H1 (cell line): ENCODE results near the gene SNAP29. TPM values are rescaled to one million over a fixed set of nuclear protein-coding genes. Genes with fewer than 3 reads are reported as not detected.

Experiments
- BCL11A ChIP-seq, 2 experiments: IDR thresholded peaks; one replicate each; pipeline ENCODE4 v1.6.1; 2011; ENCODE audit warnings: low read depth in 2 of 2, low read length in 2 of 2, mild to moderate bottlenecking in 2 of 2
- CHD1 ChIP-seq: IDR thresholded peaks from 2 replicates; pipeline ENCODE4 v1.6.1; 2012; ENCODE audit warnings: low read depth, low read length, improper control_type of control experiment
- CHD2 ChIP-seq: IDR thresholded peaks from 2 replicates; pipeline ENCODE4 v1.6.1; 2012; ENCODE audit warnings: low read length, improper control_type of control experiment
- CREB1 ChIP-seq: IDR thresholded peaks from 2 replicates; pipeline ENCODE4 v1.6.1; 2012; ENCODE audit warnings: inconsistent platforms
- CTCF ChIP-seq, 3 experiments: IDR thresholded peaks; 1 replicate in 2 of 3; 2 replicates in 1 of 3; pipeline versions ENCODE4 v1.5.1 to v1.6.1; 2011; ENCODE audit warnings: low read length in 3 of 3, mild to moderate bottlenecking in 3 of 3, inconsistent platforms in 2 of 3, low read depth in 1 of 3, moderate library complexity in 1 of 3; ENCODE audit not compliant: insufficient read depth in 1 of 3; ENCODE audit errors: control extremely low read depth in 1 of 3
- EGR1 ChIP-seq: IDR thresholded peaks from 2 replicates; pipeline ENCODE4 v1.6.1; 2011; ENCODE audit warnings: low read depth, low read length, borderline replicate concordance
- EZH2 ChIP-seq: fragments of 200-600 bp; sonication (generic); IDR thresholded peaks from 2 replicates; pipeline ENCODE4 v1.7.1; 2012; ENCODE audit warnings: low read depth, mild to moderate bottlenecking, moderate library complexity, low read length, inconsistent platforms; ENCODE audit not compliant: severe bottlenecking
- HDAC2 ChIP-seq, 2 experiments: fragments of 300-600 bp in 1 of 2; sonication (generic) in 1 of 2; IDR thresholded peaks; 2 replicates each; pipeline ENCODE4 v1.6.1; 2011 to 2012; ENCODE audit warnings: low read depth in 2 of 2, low read length in 2 of 2, mild to moderate bottlenecking in 2 of 2, moderate library complexity in 2 of 2, borderline replicate concordance in 1 of 2, inconsistent platforms in 1 of 2
- JUND ChIP-seq: IDR thresholded peaks from 2 replicates; pipeline ENCODE4 v1.6.1; 2011; ENCODE audit warnings: mild to moderate bottlenecking, improper control_type of control experiment, low read length
- KDM1A ChIP-seq: fragments of 200-600, 300-600 bp; sonication (generic); IDR thresholded peaks from 2 replicates; pipeline ENCODE4 v1.7.1; 2016; ENCODE audit warnings: mild to moderate bottlenecking, low read length, borderline replicate concordance
- KDM4A ChIP-seq: IDR thresholded peaks from one replicate; pipeline ENCODE4 v1.7.1; 2012; ENCODE audit warnings: low read depth, mild to moderate bottlenecking, moderate library complexity, low read length, inconsistent platforms; ENCODE audit not compliant: severe bottlenecking
- KDM5A ChIP-seq: fragments of 200-600 bp; IDR thresholded peaks from 2 replicates; pipeline ENCODE4 v1.7.1; 2012; ENCODE audit warnings: mild to moderate bottlenecking, low read length, inconsistent platforms, mixed read lengths
- NRF1 ChIP-seq: IDR thresholded peaks from 2 replicates; pipeline ENCODE4 v1.6.1; 2011; ENCODE audit warnings: mild to moderate bottlenecking, low read depth, low read length, improper control_type of control experiment
- RBBP5 ChIP-seq: IDR thresholded peaks from 2 replicates; pipeline ENCODE4 v1.7.1; 2012; ENCODE audit warnings: low read depth, mild to moderate bottlenecking, inconsistent platforms, low read length, moderate library complexity, borderline replicate concordance
- SIN3A ChIP-seq, 2 experiments: IDR thresholded peaks in 1 of 2; conservative IDR thresholded peaks in 1 of 2; 2 replicates each; pipeline ENCODE4 v1.6.1; 2011 to 2012; ENCODE audit warnings: low read length in 2 of 2, improper control_type of control experiment in 1 of 2, low read depth in 1 of 2, mild to moderate bottlenecking in 1 of 2
- SP1 ChIP-seq: IDR thresholded peaks from 2 replicates; pipeline ENCODE4 v1.6.1; 2011; ENCODE audit warnings: low read depth, low read length
- TAF1 ChIP-seq: IDR thresholded peaks from 2 replicates; pipeline ENCODE4 v1.6.1; 2011; ENCODE audit warnings: mild to moderate bottlenecking, low read depth, low read length
- TAF7 ChIP-seq: optimal IDR thresholded peaks from 2 replicates; pipeline ENCODE3; 2011; ENCODE audit warnings: low read depth, mild to moderate bottlenecking, inconsistent platforms, low read length, moderate library complexity, borderline replicate concordance
- TBP ChIP-seq: IDR thresholded peaks from 2 replicates; pipeline ENCODE4 v1.6.1; 2011; ENCODE audit warnings: low read depth, low read length, improper control_type of control experiment
- YY1 ChIP-seq: IDR thresholded peaks from 2 replicates; pipeline ENCODE4 v1.6.1; 2011; ENCODE audit warnings: low read depth, mild to moderate bottlenecking, low read length
- polyA plus RNA-seq, 7 experiments: library from polyadenylated mRNA; depleted of rRNA in 3 of 7; stranded (reverse) in 5 of 7; unstranded in 2 of 7; fragments of >200 nt in 5 of 7; fragments of 200-250 nt in 2 of 7; gene quantifications; 1 replicate in 5 of 7; 2 replicates in 1 of 7; 4 replicates in 1 of 7; pipeline versions ENCODE4 v1.2.1 to v1.2.3, GENCODE V29; 2011 to 2013; ENCODE audit warnings: missing spikeins in 2 of 7, mixed read lengths in 2 of 7
- total RNA-seq: library from RNA; stranded (reverse); fragmentation: NEBNext Ultra II Directional; extraction: Animal tissue kit (Norgen Biotek cat#: 25700); gene quantifications from 2 replicates; pipeline ENCODE4 v1.2.1, GENCODE V29; 2021
- TF ChIP-seq, protein P1 (sequence below): IDR thresholded peaks from 2 replicates; pipeline ENCODE4 v1.6.1; 2012; ENCODE audit warnings: inconsistent platforms

SNAP29 gene
- total and polyA plus RNA-seq, 2 of the 8 experiments (the other 6 are each of a cell fraction or from before 2014, with no cell fraction given) = 11.8 to 15.0 TPM

DNA sequence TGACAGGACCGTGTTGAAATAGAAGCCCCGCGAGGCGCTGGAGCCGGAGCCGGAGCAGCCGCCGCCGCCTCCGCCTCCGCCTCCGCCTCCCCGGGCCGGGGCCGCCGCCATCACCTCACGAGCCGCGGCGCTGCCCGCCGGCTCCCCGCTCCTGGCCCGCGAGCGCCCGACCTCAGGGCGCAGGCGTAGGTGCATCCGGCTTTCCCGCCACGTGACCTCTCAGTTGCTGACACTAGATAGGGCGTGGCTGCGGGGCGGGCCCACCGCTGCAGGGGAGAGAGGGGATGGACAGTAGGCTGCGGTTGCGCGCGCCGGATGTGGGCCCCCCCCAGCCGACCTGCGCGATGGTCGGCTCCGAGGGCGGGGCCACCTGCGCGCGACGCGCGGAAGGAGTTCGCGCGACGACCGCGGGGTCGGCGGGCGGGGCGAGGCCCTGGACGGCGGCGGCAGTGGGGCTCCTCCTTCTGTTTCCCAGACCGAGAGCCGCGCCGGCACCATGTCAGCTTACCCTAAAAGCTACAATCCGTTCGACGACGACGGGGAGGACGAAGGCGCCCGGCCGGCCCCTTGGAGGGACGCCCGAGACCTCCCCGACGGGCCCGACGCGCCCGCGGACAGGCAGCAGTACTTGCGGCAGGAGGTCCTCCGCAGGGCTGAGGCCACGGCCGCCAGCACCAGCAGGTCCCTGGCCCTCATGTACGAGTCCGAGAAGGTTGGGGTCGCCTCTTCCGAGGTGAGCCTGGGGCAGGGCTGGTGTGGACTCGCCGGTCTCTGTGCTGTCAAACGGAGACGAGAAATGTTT is at the start of gene SNAP29, which contains the start of gene PI4KA (continued):
- TF ChIP-seq CTCF (IDR thresholded peaks at IDR 0.05; ENCODE audit: control extremely low read depth in 1 of 3, insufficient read depth in 1 of 3, low read depth in 1 of 3, low read length in 3 of 3) = no peak
- TF ChIP-seq KDM1A = peak; percentile 25; the same call in 1 of the 2 replicates
- TF ChIP-seq EGR1 = no peak; the same call in 1 of the 2 replicates
- no peak for TF ChIP-seq KDM5A
- TF ChIP-seq TAF1 = peak; percentile 70
- peak; percentile 92 for TF ChIP-seq KDM4A
- peak; percentile 52; the same call in 1 of the 2 replicates for TF ChIP-seq CHD2
- peak; percentile 50; the same call in 1 of the 2 replicates for TF ChIP-seq CREB1
- no peak for TF ChIP-seq RBBP5
- peak; percentile 42; the same call in 1 of the 2 replicates for TF ChIP-seq TBP
- no peak for TF ChIP-seq EZH2
- peak; percentile 92 for TF ChIP-seq CHD1
- TF ChIP-seq HDAC2 (IDR thresholded peaks at IDR 0.05; ENCODE audit: borderline replicate concordance in 1 of 2, low read depth in 2 of 2, low read length in 2 of 2) = 0 out of 4 replicates have a peak, but pooled peaks of 1 of the 2 experiments have one; percentile 40
- 0 out of 2 replicates have a peak, but pooled peaks have one; percentile 48 for TF ChIP-seq SP1
- no peak for TF ChIP-seq BCL11A (IDR thresholded peaks at IDR 0.05; ENCODE audit: low read depth in 2 of 2, low read length in 2 of 2)
- peak; percentile 97 for TF ChIP-seq JUND
- no peak; the same call in 1 of the 2 replicates for TF ChIP-seq YY1
- TF ChIP-seq NRF1 = peak; percentile 58
- TF ChIP-seq, protein P1, sequence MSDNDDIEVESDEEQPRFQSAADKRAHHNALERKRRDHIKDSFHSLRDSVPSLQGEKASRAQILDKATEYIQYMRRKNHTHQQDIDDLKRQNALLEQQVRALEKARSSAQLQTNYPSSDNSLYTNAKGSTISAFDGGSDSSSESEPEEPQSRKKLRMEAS = peak; percentile 91
- peak; percentile 24 for TF ChIP-seq TAF7
- peak; percentile 24 to 90; a peak in 1 of 4 replicates for TF ChIP-seq SIN3A (conservative IDR thresholded peaks at IDR 0.05 in 1 of 2, IDR thresholded peaks at IDR 0.05 in 1 of 2; ENCODE audit: low read depth in 1 of 2, low read length in 2 of 2)
